Measurements from ENCODE around the gene CYP21A2. TPM values are rescaled to one million over a fixed set of nuclear protein-coding genes. Genes with fewer than 3 reads are reported as not detected.

The CYP21A2 gene
- total RNA-seq, 1 donor from 2014 or later = 0.44 TPM

GRCh38 chr6:32081168-32081990 lies 43.2 kb downstream of the CYP21A2 start:
- peaks cover 19% of the 10 kb centered on the region for H3K27me3 Mint-ChIP-seq (ENCODE audit: unreplicated experiment)
- H3K4me3 Mint-ChIP-seq (ENCODE audit: unreplicated experiment) = no peak overlapping the region
- no peak overlapping the region for H3K27ac Mint-ChIP-seq (ENCODE audit: unreplicated experiment)
- DNase-seq (ENCODE audit: low spot score) = no peak
- H3K36me3 Mint-ChIP-seq (ENCODE audit: low read depth, unreplicated experiment) = peaks cover 6% of the 10 kb centered on the region
- no peak for TF ChIP-seq CTCF (IDR thresholded peaks at IDR 0.05; ENCODE audit: unreplicated experiment)
- H3K9me3 Mint-ChIP-seq (ENCODE audit: unreplicated experiment) = no peaks in the 10 kb centered on the region
- no peaks in the 10 kb centered on the region for H3K4me1 Mint-ChIP-seq (ENCODE audit: unreplicated experiment)

GRCh38 chr6:32082478-32082877 lies 44.3 kb downstream of the CYP21A2 start:
- no peaks in the 10 kb centered on the region for H3K9me3 Mint-ChIP-seq (ENCODE audit: unreplicated experiment)
- peaks cover 6% of the 10 kb centered on the region for H3K36me3 Mint-ChIP-seq (ENCODE audit: low read depth, unreplicated experiment)
- peaks cover 19% of the 10 kb centered on the region for H3K27me3 Mint-ChIP-seq (ENCODE audit: unreplicated experiment)
- H3K27ac Mint-ChIP-seq (ENCODE audit: unreplicated experiment) = no peak overlapping the region
- DNase-seq (ENCODE audit: low spot score) = no peak
- no peak for TF ChIP-seq CTCF (IDR thresholded peaks at IDR 0.05; ENCODE audit: unreplicated experiment)
- H3K4me1 Mint-ChIP-seq (ENCODE audit: unreplicated experiment) = no peaks in the 10 kb centered on the region
- no peak overlapping the region for H3K4me3 Mint-ChIP-seq (ENCODE audit: unreplicated experiment)

DNA sequence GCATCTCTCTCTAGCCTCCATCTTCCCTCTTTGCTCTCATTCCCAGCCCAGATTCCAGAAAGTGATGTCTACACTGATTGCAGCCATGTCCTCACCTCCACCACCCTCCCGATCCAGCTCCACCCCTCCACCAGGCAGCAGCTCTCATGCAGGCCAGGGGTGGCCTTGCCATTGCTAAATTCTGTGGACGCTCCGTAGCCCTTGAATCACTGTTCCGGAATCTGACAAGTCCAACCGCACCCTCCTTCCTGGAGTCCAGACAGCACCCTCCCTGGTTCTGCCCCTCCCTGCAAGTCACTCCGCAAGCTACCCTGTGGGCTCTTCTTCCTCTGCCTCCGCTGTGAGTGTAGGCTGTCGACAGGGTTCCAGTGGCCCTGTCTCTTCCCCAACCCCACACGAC lies 44.7 kb downstream of the CYP21A2 start:
- Mint-ChIP-seq H3K27ac (ENCODE audit: unreplicated experiment) (no peak overlapping the region), H3K9me3 (ENCODE audit: unreplicated experiment) (no peaks in the 10 kb centered on the region), H3K4me1 (ENCODE audit: unreplicated experiment) (no peaks in the 10 kb centered on the region), H3K36me3 (ENCODE audit: low read depth, unreplicated experiment) (peaks cover 6% of the 10 kb centered on the region), H3K27me3 (ENCODE audit: unreplicated experiment) (peaks cover 19% of the 10 kb centered on the region), H3K4me3 (ENCODE audit: unreplicated experiment) (no peak overlapping the region)
- TF ChIP-seq CTCF (IDR thresholded peaks at IDR 0.05; ENCODE audit: unreplicated experiment) = no peak
- DNase-seq (ENCODE audit: low spot score) = no peak

DNA sequence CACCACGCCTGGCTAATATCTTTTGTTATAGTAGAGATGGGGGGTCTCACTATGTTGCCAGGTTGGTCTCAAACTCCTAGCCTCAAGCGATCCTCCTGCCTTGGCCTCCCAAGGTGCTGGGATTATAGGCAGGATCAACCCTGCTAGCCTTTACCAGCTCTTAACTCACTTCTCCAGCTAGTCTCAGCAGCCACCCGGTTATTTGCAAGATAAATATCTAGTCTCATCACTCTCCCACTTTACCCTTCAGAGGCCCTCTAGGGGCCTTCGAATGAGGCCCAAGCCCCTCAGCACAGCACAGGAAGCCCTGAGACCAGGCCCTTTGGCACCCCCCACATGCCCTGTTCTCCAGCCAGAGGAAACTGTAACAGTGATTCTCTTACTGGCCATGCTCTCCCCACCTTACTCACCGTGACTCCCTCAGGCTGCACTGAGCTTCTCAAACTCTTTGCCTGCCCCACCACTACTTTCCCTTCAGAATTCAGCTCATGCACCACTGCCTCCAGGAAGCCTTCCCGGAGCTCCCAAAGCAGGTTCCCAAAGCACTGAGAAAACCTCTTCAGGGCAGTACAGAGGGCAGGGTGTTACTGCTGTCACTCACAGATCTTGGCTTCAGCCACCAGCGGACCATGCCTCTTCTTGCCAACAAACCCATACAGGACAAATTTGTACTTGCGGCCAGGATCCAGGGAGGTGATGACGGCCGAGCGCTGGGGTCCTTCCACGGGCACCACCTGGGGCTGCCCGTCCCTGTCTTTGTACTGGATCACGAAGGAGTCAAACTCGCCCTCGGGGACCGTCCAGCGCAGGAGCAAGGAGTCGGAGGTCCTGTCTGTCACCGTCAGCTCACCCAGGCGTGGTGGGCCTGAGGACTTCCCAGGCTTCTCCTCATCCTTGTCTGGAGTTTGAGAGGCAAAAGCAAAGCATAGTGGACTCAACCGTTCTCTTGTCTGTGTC lies 45.9 kb downstream of the CYP21A2 start:
- Mint-ChIP-seq H3K27ac (ENCODE audit: unreplicated experiment) (no peak overlapping the region), H3K9me3 (ENCODE audit: unreplicated experiment) (no peaks in the 10 kb centered on the region), H3K27me3 (ENCODE audit: unreplicated experiment) (peaks cover 17% of the 10 kb centered on the region), H3K4me3 (ENCODE audit: unreplicated experiment) (no peak overlapping the region), H3K4me1 (ENCODE audit: unreplicated experiment) (no peaks in the 10 kb centered on the region), H3K36me3 (ENCODE audit: low read depth, unreplicated experiment) (peaks cover 6% of the 10 kb centered on the region)
- DNase-seq (ENCODE audit: low spot score) = no peak
- TF ChIP-seq CTCF (IDR thresholded peaks at IDR 0.05; ENCODE audit: unreplicated experiment) = no peak

All from endothelial cell (in vitro differentiated cells).